ENCODE measurements around the gene DDX31. TPM values are rescaled to one million over a fixed set of nuclear protein-coding genes. Genes with fewer than 3 reads are reported as not detected.

The DDX31 gene
- total RNA-seq, 4 donors from 2014 or later, result 27.6 to 38.7 (median 31.8) TPM

GRCh38 chr9:132579427-132579798 lies 90.4 kb downstream of the DDX31 start:
- no peaks in the 10 kb centered on the region for H3K9me3 ChIP-seq
- H3K4me3 ChIP-seq, result no peak overlapping the region
- H3K36me3 ChIP-seq, result no peaks in the 10 kb centered on the region
- no peak overlapping the region for H3K27ac ChIP-seq
- TF ChIP-seq POLR2A (IDR thresholded peaks at IDR 0.05) (no peak), EP300 (IDR thresholded peaks at IDR 0.05) (no peak)
- 5 to 6% methylated on average over 15 of the region's 15 CpGs for WGBS, 2 donors
- H3K4me1 ChIP-seq, result peaks cover 0 to 29% (median 2%) of the 10 kb centered on the region in 4 donors
- DNase-seq (ENCODE audit: low spot score in 2 of 2), result no peak
- H3K27me3 ChIP-seq, result peaks cover 6 to 97% of the 10 kb centered on the region in 2 donors

DNA sequence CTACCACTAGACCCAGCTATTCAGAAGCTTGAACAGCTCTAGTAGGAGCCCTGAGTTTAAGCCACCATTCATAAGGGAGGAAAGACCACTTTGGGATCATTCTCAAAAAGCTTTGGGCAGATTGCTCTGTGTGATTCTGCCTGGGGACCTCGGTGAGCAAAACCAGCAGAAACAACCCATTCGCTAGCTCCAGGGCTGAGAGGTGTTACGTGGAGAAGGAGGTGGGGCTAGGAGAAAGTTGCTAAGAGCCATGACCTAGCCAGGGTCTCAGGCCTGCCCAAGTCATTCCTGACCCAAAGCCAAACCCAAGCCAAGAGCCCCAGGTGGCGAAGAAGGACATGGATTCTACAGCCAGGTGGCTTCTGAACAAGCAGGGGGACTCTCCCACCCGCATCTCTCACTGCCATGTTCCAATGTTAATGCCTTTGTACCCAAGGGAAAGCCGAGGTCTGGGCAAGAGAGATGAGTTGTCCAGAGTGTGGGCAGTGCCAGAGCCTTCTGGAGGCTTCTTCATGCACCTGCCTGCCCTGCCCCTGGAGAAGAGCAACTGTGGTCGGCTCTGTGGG lies 91.3 kb downstream of the DDX31 start:
- Histone ChIP-seq H3K9me3 (no peaks in the 10 kb centered on the region), H3K4me1 (peaks cover 0 to 29% (median 2%) of the 10 kb centered on the region in 4 donors), H3K36me3 (no peaks in the 10 kb centered on the region), H3K27ac (no peak overlapping the region), H3K27me3 (peaks cover 6 to 94% of the 10 kb centered on the region in 2 donors), H3K4me3 (no peak overlapping the region)
- WGBS, 2 donors, result 27 to 37% methylated on average over 7 of the region's 7 CpGs
- TF ChIP-seq EP300 (IDR thresholded peaks at IDR 0.05) (no peak), POLR2A (IDR thresholded peaks at IDR 0.05) (no peak)
- TF ChIP-seq, protein P1, sequence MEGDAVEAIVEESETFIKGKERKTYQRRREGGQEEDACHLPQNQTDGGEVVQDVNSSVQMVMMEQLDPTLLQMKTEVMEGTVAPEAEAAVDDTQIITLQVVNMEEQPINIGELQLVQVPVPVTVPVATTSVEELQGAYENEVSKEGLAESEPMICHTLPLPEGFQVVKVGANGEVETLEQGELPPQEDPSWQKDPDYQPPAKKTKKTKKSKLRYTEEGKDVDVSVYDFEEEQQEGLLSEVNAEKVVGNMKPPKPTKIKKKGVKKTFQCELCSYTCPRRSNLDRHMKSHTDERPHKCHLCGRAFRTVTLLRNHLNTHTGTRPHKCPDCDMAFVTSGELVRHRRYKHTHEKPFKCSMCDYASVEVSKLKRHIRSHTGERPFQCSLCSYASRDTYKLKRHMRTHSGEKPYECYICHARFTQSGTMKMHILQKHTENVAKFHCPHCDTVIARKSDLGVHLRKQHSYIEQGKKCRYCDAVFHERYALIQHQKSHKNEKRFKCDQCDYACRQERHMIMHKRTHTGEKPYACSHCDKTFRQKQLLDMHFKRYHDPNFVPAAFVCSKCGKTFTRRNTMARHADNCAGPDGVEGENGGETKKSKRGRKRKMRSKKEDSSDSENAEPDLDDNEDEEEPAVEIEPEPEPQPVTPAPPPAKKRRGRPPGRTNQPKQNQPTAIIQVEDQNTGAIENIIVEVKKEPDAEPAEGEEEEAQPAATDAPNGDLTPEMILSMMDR (IDR thresholded peaks at IDR 0.05), result no peak
- DNase-seq (ENCODE audit: low spot score in 2 of 2), result no peak

GRCh38 chr9:132577119-132577518 lies 92.7 kb downstream of the DDX31 start:
- no peaks in the 10 kb centered on the region for H3K36me3 ChIP-seq
- H3K9me3 ChIP-seq, result no peaks in the 10 kb centered on the region
- no peak overlapping the region for H3K4me3 ChIP-seq
- TF ChIP-seq EP300 (IDR thresholded peaks at IDR 0.05) (no peak), POLR2A (IDR thresholded peaks at IDR 0.05) (no peak)
- TF ChIP-seq, protein P1 (IDR thresholded peaks at IDR 0.05), result no peak
- no peak for DNase-seq (ENCODE audit: low spot score in 2 of 2)
- peaks cover 6 to 81% of the 10 kb centered on the region in 2 donors for H3K27me3 ChIP-seq
- no peak overlapping the region for H3K27ac ChIP-seq
- H3K4me1 ChIP-seq, result peaks cover 0 to 22% (median 2%) of the 10 kb centered on the region in 4 donors

DNA sequence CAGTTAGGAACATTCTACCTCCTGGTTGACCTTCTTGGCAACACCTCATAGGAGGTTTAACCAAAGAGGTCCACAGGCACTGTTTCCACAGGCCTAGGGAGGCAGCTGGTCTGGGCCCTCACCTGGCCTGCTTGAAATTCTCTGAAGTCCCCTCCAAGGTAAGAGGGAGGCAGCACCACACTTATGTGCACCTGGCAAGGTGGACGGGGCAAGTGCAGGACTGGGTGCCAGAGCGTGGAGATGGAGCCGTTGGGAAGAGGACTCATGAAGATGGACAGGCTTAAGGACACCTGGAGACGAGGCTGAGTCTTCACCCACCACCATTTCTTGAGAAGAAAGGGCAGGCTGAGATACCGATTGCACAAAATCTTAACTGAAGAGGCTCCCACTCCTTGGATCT lies 94.0 kb downstream of the DDX31 start:
- H3K36me3 ChIP-seq, result no peaks in the 10 kb centered on the region
- H3K27ac ChIP-seq, result no peak overlapping the region
- WGBS, 2 donors, result 82% methylated on average over 5 of the region's 5 CpGs
- H3K4me1 ChIP-seq, result peaks cover 0 to 11% (median 0%) of the 10 kb centered on the region in 4 donors
- no peaks in the 10 kb centered on the region for H3K9me3 ChIP-seq
- H3K27me3 ChIP-seq, result peaks cover 6 to 68% of the 10 kb centered on the region in 2 donors
- H3K4me3 ChIP-seq, result no peak overlapping the region
- no peak for TF ChIP-seq EP300 (IDR thresholded peaks at IDR 0.05)
- TF ChIP-seq, protein P1 (IDR thresholded peaks at IDR 0.05), result no peak
- no peak for TF ChIP-seq POLR2A (IDR thresholded peaks at IDR 0.05)
- no peak for DNase-seq (ENCODE audit: low spot score in 2 of 2)

DNA sequence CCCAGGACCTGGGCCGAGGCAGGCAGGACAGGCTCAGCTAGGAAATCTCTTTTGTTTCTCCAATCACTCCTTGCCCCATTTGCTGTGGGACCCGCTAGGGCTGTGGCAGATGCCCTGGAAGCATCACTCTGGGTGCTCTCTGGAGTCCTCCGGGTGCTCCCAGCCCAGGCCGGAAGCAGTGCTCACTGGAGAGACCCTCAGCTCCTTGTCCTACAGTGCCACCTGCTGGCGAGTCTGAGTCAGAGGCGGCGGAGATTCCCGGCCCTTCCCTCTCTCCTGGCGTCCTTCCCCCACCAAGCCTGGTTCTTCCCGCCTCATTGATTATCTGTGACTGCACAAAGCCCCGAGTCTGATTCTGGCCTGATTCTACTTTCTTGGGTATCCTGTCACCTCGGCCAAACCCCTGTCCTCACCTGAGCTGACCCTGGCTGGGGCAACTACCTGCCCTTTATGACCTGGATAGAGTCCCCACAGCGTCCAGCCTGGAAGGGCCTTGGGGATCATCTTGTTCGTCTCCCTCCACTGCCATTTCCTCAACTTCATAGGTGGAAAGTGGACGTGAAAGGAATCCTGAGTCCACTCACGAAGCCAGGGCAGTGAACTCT lies 94.7 kb downstream of the DDX31 start:
- 9% methylated on average over 15 to 16 of the region's 16 CpGs for WGBS, 2 donors
- no peak overlapping the region for H3K4me3 ChIP-seq

More for the DNA sequence above, 94.7 kb downstream of the DDX31 start:
- H3K27me3 ChIP-seq, result peaks cover 6 to 61% of the 10 kb centered on the region in 2 donors
- H3K27ac ChIP-seq, result no peak overlapping the region
- no peaks in the 10 kb centered on the region for H3K9me3 ChIP-seq
- peaks cover 0 to 5% (median 0%) of the 10 kb centered on the region in 4 donors for H3K4me1 ChIP-seq
- DNase-seq (ENCODE audit: low spot score in 2 of 2), result peak in 1 of 2 donors; percentile 28
- TF ChIP-seq EP300 (IDR thresholded peaks at IDR 0.05) (no peak), POLR2A (IDR thresholded peaks at IDR 0.05) (no peak)
- TF ChIP-seq, protein P1 (IDR thresholded peaks at IDR 0.05), result peak in 4 of 5 experiments; percentile 40 to 59 (median 50)
- no peaks in the 10 kb centered on the region for H3K36me3 ChIP-seq
